Spleen (tissue), 11 donors: ENCODE data around the gene TOGARAM1. TPM values are rescaled to one million over a fixed set of nuclear protein-coding genes. Genes with fewer than 3 reads are reported as not detected.

Source experiments
- DNase-seq: peaks from one replicate; pipeline ENCODE4 v3.0.0-alpha.2; 2020
- H3K27ac ChIP-seq, 8 donors: fragments of 200-600 bp; sonication (generic) in 7 of 8; 1 replicate in 4 of 8; 2 replicates in 4 of 8; pipeline versions ENCODE4 v1.5.0 to v1.8.0; 2016 to 2021; ENCODE audit warnings: inconsistent platforms in 4 of 8, mild to moderate bottlenecking in 4 of 8, moderate library complexity in 1 of 8
- H3K27me3 ChIP-seq, 7 donors: fragments of 200-600 bp; sonication (generic) in 6 of 7; replicated peaks in 1 of 7; 1 replicate in 4 of 7; 2 replicates in 3 of 7; pipeline versions ENCODE4 v1.5.0 to v1.8.0; 2016 to 2021; ENCODE audit warnings: inconsistent platforms in 3 of 7, mild to moderate bottlenecking in 1 of 7
- H3K36me3 ChIP-seq, 6 donors: fragments of 200-600 bp; sonication (generic) in 5 of 6; 1 replicate in 4 of 6; 2 replicates in 2 of 6; pipeline versions ENCODE4 v1.5.0 to v1.8.0; 2016 to 2021; ENCODE audit warnings: inconsistent platforms in 2 of 6
- H3K4me1 ChIP-seq, 6 donors: fragments of 200-600 bp; sonication (generic) in 5 of 6; 1 replicate in 3 of 6; 2 replicates in 3 of 6; pipeline versions ENCODE4 v1.5.0 to v1.8.0; 2016 to 2021; ENCODE audit warnings: inconsistent platforms in 3 of 6
- H3K4me3 ChIP-seq, 8 donors: fragments of 200-600 bp; sonication (generic) in 7 of 8; 1 replicate in 4 of 8; 2 replicates in 4 of 8; pipeline versions ENCODE4 v1.5.0 to v1.8.0; 2016 to 2021; ENCODE audit warnings: inconsistent platforms in 4 of 8, mild to moderate bottlenecking in 4 of 8, moderate library complexity in 2 of 8
- H3K9me3 ChIP-seq, 8 donors: fragments of 200-600 bp; sonication (generic) in 7 of 8; 1 replicate in 4 of 8; 2 replicates in 4 of 8; pipeline versions ENCODE4 v1.5.0 to v1.8.0; 2016 to 2021; ENCODE audit warnings: inconsistent platforms in 4 of 8
- POLR2A ChIP-seq, 3 donors: fragments of 450-650 bp; IDR thresholded peaks; one replicate each; pipeline ENCODE4 v1.5.1; 2017; ENCODE audit warnings: antibody characterized with exemption in 3 of 3, mild to moderate bottlenecking in 1 of 3
- POLR2AphosphoS5 ChIP-seq, 3 donors: sonication (generic); formaldehyde crosslinking; IDR thresholded peaks; one replicate each; pipeline ENCODE4 v1.5.1; 2017; ENCODE audit warnings: antibody characterized with exemption in 3 of 3
- WGBS, 5 donors: extraction: QIAGEN DNeasy Blood & Tissue Kit in 3 of 5; methylation state at CpG; one replicate each; pipeline versions ENCODE4 v1.1.5 to v1.1.7; 2013 to 2018; 5-methylcytosine and 5-hydroxymethylcytosine counted together
- intact Hi-C: fragments of 100-400 bp; cut with DNase I; formaldehyde crosslinking; loops from one replicate; pipeline ENCODE4 v1.15.0; 2023; ENCODE audit warnings: low total_unique reads
- polyA plus RNA-seq, 3 donors: library from polyadenylated mRNA; stranded (reverse); fragments of 200-250 nt; gene quantifications; one replicate each; pipeline ENCODE4 v1.2.1, GENCODE V29; 2013
- total RNA-seq, 7 donors: library from RNA; depleted of rRNA in 3 of 7; stranded (reverse); fragments of >200 nt in 3 of 7; fragmentation: NEBNext Ultra II Directional in 4 of 7; extraction: Animal tissue kit (Norgen Biotek cat#: 25700) in 4 of 7; gene quantifications; one replicate each; pipeline versions ENCODE4 v1.1.0 to v1.2.1, GENCODE V29; 2016 to 2021
- TF ChIP-seq, protein P1 (sequence below), 11 experiments: fragments of 200-600 bp in 7 of 11; fragments of 450-650 bp in 4 of 11; sonication (generic) in 4 of 11; IDR thresholded peaks in 8 of 11; conservative IDR thresholded peaks in 3 of 11; 1 replicate in 7 of 11; 2 replicates in 4 of 11; pipeline versions ENCODE4 v1.4.0 to v1.8.0; 2016 to 2021; ENCODE audit warnings: antibody characterized with exemption in 11 of 11, inconsistent platforms in 4 of 11, mild to moderate bottlenecking in 1 of 11
- donor health status: healthy with polysubstance abuse.
- donor health status: DM: no; HTN: no; CAD: no; lungs with moderate emphysema.
- donor health status: DM: no; HTN: no; CAD: no.
- donor health status: Bipolar disorder and iron deficiency.
- donor health status: healthy.
- donor health status: DM: no; HTN: no; CAD: no.
- donor health status: DM: yes; HTN: yes; CAD: no.

The TOGARAM1 gene
- total and polyA plus RNA-seq, 10 donors = 3.1 to 37.3 (median 17.2) TPM

DNA sequence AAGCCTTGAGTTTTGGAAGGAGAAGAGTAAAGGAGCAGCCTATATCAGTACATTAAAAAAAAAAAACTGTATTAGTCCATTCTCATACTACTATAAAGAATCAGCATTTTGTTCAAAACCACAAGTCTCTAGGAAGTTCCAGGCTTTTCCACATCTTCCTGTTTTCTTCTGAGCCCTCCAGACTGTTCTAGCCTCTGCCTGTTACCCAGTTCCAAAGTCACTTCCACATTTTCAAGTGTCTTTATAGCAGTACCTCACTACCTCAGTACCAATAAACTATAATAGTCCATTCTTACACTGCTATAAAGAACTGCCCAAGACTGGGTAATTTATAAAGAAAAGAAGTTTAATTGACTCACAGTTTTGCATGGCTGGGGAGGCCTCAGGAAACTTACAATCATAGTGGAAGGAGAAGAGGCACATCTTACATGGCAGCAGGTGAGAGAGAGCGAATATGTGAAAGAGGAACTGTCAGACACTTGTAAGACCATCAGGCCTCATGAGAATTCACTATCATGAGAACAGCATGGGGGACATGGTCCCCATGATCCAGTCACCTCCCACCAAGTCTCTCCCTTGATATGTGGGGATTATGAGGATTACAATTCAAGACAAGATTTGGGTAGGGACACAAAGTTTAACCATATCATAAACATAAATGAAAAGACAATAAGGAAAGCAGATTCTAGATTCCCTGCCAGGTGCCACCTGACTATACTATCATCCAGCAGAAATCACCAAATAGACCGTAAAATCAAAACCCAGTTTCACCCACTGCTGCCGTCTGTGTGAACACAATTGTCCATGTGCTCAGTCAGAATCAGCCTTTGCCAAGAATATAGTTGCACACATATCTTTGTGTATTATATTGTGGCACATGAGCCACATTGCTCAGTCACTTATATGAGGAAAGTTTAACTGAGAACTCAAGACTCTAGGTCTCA is 27.8 kb downstream of the TOGARAM1 start:
- no peak overlapping the region for H3K4me3 ChIP-seq
- peaks cover 0 to 10% (median 2%) of the 10 kb centered on the region in 6 donors for H3K4me1 ChIP-seq
- intact Hi-C loops = no loop called here
- no peak overlapping the region for H3K27ac ChIP-seq
- no peak for DNase-seq
- H3K36me3 ChIP-seq = no peaks in the 10 kb centered on the region
- 60 to 80% (median 79%) methylated on average over 3 of the region's 3 CpGs for WGBS, 5 donors
- TF ChIP-seq, protein P1, sequence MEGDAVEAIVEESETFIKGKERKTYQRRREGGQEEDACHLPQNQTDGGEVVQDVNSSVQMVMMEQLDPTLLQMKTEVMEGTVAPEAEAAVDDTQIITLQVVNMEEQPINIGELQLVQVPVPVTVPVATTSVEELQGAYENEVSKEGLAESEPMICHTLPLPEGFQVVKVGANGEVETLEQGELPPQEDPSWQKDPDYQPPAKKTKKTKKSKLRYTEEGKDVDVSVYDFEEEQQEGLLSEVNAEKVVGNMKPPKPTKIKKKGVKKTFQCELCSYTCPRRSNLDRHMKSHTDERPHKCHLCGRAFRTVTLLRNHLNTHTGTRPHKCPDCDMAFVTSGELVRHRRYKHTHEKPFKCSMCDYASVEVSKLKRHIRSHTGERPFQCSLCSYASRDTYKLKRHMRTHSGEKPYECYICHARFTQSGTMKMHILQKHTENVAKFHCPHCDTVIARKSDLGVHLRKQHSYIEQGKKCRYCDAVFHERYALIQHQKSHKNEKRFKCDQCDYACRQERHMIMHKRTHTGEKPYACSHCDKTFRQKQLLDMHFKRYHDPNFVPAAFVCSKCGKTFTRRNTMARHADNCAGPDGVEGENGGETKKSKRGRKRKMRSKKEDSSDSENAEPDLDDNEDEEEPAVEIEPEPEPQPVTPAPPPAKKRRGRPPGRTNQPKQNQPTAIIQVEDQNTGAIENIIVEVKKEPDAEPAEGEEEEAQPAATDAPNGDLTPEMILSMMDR (IDR thresholded peaks at IDR 0.05 in 8 of 11, conservative IDR thresholded peaks at IDR 0.05 in 3 of 11) = no peak
- TF ChIP-seq POLR2A (IDR thresholded peaks at IDR 0.05) = no peak
- no peak for TF ChIP-seq POLR2AphosphoS5 (IDR thresholded peaks at IDR 0.05)
- peaks cover 0 to 4% (median 0%) of the 10 kb centered on the region in 8 donors for H3K9me3 ChIP-seq
- H3K27me3 ChIP-seq = no peaks in the 10 kb centered on the region

DNA sequence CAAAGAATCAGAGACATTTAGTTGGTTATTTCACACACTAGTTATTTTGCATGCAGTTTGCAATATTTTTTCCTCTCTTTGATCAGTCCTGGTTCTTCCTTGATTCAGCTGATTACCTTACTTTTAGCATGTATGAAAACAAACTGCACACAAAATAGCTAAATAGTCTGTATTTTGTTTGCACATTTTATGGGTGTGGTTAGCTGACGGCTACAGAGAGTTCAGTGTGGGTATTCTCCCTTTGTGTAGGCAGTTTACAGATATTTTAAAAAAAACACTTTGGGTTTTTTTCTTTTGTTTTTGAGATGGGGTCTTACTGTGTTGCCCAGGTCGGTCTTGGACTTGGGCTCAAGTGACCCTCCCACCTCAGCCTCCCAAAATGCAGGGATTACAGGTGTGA is 28.5 kb downstream of the TOGARAM1 start:
- Histone ChIP-seq H3K27me3 (no peaks in the 10 kb centered on the region), H3K36me3 (peaks cover 0 to 5% (median 0%) of the 10 kb centered on the region in 6 donors), H3K9me3 (peaks cover 0 to 4% (median 0%) of the 10 kb centered on the region in 8 donors), H3K4me1 (peaks cover 0 to 10% (median 2%) of the 10 kb centered on the region in 6 donors), H3K27ac (no peak overlapping the region), H3K4me3 (no peak overlapping the region)
- intact Hi-C loops = no loop called here
- WGBS, 5 donors = 77 to 93% (median 86%) methylated on average over 2 of the region's 2 CpGs
- TF ChIP-seq POLR2A (IDR thresholded peaks at IDR 0.05) (no peak), POLR2AphosphoS5 (IDR thresholded peaks at IDR 0.05) (no peak)
- TF ChIP-seq, protein P1 (IDR thresholded peaks at IDR 0.05 in 8 of 11, conservative IDR thresholded peaks at IDR 0.05 in 3 of 11) = no peak
- no peak for DNase-seq

DNA sequence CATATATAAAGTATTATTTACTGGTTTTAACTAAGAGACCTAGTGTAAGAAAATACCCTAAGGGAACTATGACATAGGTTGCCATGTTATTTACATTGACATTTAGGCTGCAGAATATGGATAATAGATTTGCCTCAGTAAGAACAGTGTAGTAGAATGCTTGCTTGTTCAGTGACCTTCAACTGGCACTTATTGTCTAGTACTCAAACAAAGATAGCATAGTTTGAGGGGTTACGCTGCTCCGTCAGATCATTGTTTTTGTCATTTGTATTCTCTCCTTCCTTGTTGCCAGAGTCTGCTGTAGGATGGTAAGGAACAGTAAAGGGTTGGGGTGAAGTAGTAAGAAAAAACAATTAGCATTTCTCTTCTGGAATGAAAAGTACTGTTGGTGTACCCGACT is 33.2 kb downstream of the TOGARAM1 start:
- Histone ChIP-seq H3K4me1 (no peaks in the 10 kb centered on the region), H3K27me3 (no peaks in the 10 kb centered on the region), H3K9me3 (no peaks in the 10 kb centered on the region), H3K36me3 (peaks cover 0 to 38% (median 12%) of the 10 kb centered on the region in 6 donors), H3K4me3 (no peak overlapping the region), H3K27ac (no peak overlapping the region)
- TF ChIP-seq POLR2A (IDR thresholded peaks at IDR 0.05) (no peak), POLR2AphosphoS5 (IDR thresholded peaks at IDR 0.05) (no peak)
- TF ChIP-seq, protein P1 (IDR thresholded peaks at IDR 0.05 in 8 of 11, conservative IDR thresholded peaks at IDR 0.05 in 3 of 11) = no peak
- no peak for DNase-seq
- intact Hi-C loops = no loop called here
- WGBS, 5 donors = 83 to 92% (median 88%) methylated on average over 3 of the region's 3 CpGs

DNA sequence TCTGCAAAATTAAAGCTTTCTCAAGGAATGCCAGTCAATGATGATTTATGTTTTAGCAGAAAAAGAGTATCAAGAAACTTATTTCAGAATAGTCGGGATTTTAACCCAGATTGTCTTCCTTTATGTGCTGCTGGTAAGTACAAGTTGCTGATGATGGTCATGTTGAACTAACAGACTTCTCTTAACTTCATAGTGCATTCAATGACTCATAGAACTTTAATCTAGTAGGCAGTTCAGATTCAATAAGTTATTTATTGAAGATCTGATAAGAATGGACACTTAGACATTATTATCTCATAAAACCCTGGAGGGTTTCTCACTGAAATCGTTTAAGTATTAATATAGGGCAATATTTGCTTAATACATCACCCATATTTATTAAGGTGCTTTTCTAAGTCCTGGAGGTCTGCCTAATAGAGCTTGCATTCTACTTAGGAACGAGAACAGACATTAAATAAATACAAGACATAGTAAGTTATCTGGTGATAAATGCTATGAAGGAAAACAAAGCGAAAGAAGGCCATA is 33.8 kb downstream of the TOGARAM1 start:
- Histone ChIP-seq H3K27me3 (no peaks in the 10 kb centered on the region), H3K4me1 (no peaks in the 10 kb centered on the region), H3K9me3 (no peaks in the 10 kb centered on the region), H3K4me3 (no peak overlapping the region), H3K36me3 (peaks cover 0 to 44% (median 16%) of the 10 kb centered on the region in 6 donors), H3K27ac (no peak overlapping the region)
- WGBS, 5 donors = 91 to 97% (median 94%) methylated on average over 4 of the region's 4 CpGs
- TF ChIP-seq POLR2AphosphoS5 (IDR thresholded peaks at IDR 0.05) = no peak
- no peak for TF ChIP-seq POLR2A (IDR thresholded peaks at IDR 0.05)
- TF ChIP-seq, protein P1 (IDR thresholded peaks at IDR 0.05 in 8 of 11, conservative IDR thresholded peaks at IDR 0.05 in 3 of 11) = no peak
- intact Hi-C loops = no loop called here
- DNase-seq = no peak
